Fibroblast of skin of scalp (primary cell): ENCODE results near the gene RACGAP1.

Source experiments
- DNase-seq: peaks from one replicate; pipeline ENCODE4 v3.0.0-alpha.2; 2013

RACGAP1 gene

DNA sequence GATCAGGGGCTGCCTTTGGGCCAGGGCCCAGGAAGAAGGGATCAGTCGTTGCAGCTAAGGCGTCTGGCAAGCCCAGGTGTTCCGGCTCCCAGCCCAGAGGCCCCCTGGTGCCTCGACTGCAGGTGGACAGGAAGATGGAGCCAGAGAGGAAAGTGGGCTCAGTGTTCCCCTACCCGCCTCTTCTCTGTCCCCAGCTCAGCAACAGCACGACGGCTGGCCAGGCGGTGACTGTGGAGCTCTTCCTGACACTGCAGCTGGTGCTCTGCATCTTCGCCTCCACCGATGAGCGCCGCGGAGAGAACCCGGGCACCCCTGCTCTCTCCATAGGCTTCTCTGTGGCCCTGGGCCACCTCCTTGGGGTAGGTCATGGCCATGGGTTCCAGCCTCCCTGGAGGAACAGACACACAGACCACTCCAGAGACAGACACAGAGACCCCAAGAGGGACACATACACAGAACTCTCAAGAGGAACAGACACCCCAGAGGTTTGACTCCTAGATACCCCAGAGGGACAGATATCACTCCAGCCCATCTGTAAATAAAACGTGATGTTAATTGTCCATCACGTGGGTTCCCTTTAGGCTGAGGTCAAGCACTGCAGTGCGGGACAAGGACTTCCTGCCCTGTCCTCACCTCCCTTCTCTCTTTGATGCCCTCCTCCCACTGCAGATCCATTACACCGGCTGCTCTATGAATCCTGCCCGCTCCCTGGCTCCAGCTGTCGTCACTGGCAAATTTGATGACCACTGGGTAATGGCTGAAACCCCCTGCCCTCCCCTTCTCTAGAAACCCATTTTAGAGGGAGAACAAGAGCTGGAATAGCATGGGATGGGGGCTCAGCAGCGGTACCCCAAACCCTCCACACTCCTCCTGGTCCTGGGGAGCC lies 71.1 kb downstream of the RACGAP1 start:
- no peak for DNase-seq

DNA sequence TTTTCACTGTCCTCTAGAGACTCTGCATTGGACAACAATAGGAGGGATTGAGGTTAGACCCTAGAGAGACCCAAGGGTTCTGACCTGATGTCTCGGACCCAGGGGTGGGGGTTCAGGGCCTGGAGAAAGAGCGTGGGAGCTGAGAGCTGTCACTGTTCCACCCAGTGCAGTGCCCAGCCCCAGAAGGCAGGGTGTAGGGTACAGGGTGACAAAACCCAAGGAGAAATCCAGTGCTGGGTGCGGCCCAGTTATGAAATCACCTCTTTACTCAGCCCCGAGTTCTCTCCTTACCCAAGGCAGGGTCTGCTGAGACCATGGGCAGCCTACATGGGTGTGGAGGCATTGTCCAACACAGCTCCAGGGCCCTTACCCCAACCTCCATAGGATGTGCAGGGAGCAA lies 72.1 kb downstream of the RACGAP1 start:
- no peak for DNase-seq

DNA sequence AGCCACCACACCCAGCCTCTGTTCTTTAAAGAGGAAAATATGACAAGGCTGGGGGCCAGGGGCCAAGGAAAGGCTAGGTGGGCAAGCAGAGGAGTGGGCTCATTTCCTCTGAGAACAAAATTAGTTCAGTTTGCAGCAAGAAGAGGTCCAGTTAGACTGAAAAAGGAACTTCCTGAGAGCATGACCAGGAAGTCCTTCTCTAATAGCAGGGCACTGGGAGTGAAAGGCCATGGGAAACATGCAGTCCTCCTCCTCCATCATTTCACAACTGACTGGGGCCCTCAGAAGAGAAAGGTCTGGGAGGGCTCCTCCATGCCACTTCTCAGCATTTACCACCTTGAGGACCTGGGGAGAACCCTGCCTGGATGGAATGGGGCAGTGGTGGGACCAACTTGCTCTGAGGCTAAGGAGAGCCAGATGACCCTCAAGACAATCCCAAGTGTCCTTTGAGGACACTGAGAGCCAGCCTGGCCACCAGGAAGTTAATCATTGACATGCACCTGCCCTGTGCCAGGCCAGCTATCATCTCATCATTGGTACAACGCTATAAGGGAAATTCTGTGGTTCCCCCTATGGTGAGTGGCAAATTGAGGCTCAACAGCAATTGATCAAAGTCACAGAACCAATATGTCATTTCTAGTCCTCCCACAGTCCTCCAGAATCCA lies 72.8 kb downstream of the RACGAP1 start:
- no peak for DNase-seq

DNA sequence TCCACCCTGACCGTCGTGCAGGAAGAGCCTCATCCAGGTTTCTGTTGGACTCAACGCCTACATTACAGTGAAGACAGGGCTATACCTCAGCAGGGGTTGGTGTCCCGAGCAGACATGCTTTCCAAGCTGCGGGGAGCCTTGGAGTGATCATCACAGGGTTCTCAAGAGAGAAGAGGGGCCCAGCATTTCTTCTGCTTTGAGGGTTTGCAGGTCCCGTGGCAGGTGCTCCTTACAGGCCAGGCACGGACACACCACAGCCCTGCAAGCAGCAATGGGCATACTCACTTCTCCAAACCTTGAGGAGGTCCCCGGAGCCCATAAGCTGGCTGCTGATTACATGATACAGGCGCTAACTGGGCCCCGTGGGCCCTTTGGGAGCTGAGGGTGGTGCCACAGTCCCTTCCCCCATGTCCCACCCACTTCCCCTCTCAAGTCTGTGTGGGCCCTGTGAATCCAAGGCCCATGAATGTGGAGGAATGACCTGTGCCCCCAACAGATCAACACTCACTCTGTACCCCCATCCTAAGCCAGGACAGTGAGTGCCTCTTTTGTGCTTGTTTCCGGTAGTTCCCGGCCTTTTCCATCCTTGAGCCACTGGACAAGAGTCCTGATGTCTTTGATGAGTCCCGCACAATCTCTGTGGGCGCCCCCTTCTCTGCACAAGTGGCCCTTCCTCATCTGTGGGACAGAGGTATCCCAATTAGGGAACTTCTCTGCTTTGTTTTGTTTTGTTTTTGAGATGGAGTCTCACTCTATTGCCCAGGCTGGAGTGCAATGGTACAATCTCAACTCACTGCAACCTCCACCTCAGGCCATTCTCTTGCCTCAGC lies 73.7 kb downstream of the RACGAP1 start:
- DNase-seq: no peak

DNA sequence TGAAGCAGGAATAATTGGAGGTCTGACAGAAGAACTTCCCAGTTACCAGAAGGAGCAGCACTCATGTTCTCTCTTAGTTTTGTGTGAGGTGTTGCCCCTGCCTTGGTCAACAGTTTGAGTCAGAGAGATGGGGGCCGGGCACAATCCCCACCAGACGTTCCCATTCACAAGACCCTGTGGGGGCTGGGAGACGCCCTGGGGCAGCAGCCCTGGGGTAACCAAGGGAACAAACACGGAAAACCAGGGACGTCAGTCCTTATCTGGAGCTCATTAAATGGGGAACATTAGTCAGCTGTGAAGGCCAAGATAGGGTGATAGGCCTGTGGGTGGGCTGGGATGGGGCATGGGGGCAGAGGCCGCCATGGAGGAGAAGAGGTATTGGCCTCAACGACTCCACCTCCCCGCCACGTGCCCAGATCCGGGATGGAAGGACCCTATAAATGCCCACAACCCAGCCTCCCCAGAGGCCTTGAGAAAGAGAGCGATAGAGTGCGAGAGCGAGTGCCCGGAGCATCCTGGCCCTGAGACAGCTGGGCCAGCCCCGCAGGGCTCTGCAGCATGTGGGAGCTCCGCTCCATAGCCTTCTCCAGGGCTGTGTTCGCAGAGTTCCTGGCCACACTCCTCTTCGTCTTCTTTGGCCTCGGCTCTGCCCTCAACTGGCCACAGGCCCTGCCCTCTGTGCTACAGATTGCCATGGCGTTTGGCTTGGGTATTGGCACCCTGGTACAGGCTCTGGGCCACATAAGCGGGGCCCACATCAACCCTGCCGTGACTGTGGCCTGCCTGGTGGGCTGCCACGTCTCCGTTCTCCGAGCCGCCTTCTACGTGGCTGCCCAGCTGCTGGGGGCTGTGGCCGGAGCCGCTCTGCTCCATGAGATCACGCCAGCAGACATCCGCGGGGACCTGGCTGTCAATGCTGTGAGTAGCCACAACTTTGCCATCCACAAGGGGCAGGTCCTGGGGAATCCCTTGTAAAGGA lies 74.7 kb downstream of the RACGAP1 start, which contains the start of gene AQP2:
Gene AQP2 (plus strand): TSS at position 465 of the 979 bp plus-strand sequence. CDS start 94 bp downstream, at position 559.
- no peak for DNase-seq

DNA sequence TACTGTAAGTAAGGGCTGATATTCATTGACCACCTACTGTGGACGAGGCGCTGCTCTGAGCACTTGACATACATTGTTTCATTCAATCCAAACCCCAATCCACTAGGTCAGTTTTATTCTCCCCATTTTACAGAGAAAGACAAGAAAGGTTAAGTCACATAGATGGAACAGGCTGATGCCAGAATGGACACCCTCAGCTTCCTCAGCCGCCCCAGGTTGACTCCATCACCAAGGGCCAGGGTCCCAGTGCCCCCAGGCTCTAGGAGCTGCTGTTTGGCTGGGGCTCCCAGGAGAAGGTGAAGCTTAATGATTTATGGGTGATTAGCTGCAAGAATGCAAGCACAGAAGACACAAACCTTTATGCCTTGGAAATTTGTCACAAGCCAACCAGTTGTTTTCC lies 75.4 kb downstream of the RACGAP1 start:
- no peak for DNase-seq

DNA sequence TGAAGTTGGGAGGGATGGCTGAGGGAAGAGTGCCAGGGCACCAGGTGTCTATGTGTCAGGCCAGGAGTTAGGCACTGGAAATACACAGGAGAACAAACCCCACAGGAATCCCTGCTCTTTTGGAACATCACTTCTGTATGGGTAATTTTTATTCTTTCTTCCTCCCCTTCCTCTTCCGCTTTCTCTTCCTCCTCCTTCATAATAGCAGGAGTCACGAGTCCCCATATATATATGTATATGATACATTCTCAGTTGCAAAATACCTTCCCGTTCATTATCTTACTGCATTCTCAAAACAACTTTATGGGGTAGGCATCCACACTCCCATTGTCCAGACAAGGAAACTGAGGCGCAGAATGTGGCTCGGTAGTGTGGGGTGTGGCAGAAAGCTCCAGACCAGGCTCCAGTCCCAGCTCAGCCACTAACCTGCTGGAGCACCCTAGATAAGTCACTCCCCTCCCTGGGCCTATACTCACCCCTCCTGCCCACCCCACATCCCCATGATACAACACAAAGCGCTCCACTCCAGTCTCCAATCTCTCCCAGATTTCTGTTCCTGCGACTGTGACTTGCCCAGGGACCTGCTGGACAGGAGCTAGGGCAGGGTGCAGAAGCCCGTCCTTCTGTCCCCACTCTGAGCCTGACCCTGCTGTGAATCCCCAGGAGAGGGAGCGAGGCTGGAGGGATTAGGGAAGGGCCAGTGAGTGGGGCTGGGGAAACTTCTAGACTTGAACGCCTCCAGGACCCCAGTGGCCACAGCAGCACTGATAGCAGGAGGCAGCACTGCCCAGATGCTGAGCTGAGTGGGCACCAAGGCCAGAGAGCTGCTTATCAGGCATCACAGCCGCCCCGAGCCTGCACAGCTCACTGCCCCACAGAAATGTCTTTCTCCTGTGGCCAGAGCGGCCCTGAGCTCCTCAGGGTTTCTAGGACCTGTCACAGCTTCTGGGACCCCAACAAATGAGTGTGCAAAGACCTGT lies 76.1 kb downstream of the RACGAP1 start:
- no peak for DNase-seq

DNA sequence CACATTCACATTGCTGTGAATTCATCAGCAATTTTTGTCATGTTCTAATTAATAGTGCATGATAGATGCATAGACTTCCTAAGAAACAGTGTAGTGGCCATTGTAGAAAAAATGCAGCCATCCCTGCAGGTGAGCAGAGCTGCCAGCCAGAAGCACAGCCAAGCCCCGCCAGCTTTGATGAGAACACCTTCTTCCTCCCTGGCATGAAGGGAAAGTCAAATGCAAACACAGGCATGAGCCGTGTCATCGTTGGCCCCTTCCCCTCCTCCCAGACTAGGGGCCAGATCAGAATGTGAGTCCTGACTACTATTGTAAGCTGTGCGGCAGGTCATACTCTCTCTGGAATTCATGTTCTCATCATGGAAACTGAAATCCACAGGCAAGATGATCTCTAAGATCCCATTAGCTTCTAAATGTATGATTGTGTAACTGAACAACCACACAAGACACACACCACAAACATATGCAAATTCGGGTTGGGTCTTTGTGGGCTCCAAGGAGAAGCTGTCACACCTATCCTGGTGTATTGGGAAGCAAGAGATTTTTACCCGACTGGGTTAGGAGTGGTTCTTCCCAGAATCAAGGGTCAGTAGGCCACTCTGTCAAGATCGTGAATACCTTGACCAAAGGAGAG lies 77.6 kb downstream of the RACGAP1 start:
- DNase-seq: no peak

DNA sequence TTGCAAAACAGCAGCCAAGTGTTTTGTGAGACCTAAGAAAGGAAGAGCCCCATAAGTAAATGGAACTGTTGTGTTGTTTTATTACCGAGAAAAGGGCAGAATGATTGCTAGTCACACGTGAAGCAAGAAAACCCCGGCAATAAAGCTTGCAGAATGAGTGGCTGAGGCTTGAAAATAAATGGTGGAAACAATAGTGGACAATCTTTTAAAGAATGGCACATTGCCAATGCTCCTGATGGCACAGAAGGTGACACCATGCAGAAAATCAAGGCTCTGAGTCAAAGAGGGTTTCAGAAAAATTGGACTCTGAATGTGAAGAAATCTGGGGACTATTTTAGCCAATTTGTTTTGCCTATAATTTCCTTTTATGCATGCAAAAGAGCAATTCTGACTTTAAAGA lies 78.8 kb downstream of the RACGAP1 start:
- DNase-seq: no peak

DNA sequence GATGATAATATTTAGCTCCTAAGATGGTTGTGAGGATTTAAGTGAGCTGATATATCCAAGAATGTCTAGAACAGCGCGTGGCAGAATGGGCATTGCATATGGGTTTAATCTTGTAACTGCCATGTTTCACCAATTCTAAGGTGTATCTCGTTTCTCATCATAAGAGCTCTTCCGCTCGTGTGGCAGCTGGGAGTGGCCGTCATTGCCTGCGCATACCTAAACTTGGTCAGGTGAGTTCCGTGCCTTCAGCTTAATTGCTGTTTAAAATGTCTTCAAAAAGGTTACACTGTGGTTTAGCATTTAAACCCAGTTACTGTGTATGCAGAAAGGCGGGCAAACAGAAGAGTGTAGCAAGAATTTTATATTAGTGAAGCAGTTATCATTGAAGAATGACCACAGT lies 79.2 kb downstream of the RACGAP1 start:
- DNase-seq: no peak

DNA sequence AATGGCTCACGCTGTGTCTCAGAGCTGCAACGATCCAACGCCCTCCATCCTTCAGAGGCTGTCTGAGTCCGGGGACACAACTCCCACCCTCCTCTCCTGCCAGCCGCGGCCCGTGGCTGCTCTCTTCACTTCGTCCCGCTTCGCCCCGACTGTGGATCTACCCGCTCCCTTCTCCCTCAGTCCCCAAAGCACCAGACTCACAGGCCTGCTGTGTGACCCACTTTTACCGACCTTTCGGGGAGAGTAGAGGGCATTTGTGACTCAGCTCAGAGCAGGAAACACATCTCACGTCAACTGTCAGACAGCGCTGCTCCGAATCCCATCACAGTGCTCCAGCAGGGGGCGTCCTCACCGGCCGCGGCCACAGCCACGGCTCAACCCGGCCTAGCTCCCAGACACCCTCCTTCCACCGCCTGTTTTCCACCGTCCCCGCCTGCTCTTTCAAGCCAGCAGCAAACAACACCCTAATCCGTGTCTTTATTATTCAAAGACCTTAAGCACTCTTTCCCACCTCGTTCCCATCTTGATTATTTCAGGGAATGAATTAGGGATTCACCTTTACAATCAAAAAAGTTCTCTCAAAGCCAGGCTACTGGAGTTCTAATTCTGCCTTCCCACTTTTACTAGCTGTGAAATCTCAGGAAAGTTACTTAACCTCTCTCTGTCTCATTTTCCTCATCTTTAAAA lies 79.8 kb downstream of the RACGAP1 start:
- peak; percentile 81 for DNase-seq

DNA sequence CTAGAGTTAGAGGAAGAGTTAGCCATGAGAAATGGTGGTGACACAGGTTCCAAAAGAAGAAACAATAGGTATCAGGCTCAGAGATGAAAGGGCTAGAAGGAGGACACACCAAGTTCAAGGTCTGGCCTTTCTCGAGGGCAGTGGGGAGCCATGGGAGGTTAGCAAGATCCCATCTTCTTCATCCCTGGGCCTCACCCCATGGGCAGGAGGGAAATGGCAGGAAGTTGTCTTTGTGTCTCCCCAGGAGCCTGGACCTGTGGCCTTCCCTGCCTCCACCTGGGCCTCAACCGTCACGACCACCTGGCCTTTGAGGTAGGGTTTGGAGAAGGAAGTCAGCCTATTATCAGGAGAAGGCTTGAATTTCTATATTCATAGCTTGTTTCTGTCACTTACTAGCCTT lies 80.6 kb downstream of the RACGAP1 start:
- no peak for DNase-seq

DNA sequence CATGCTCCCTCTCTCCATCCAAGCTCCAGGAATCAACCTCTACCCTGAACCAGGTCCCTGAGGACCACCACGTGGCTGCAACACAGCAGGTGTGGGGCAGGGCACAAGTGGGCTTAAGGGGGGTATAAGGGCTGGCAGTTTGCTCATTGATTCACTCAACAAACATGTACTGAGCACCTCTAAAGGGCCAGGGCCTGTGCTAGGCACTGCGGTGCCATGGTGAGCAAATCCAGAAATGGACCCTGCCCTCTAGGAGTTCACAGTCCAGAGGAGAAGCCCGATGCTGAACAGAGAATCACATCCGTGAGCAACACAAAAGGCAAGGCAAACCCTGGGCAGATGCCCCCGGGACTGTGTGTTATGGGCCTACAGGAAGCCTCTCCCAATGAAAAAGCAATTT lies 81.2 kb downstream of the RACGAP1 start:
- DNase-seq: no peak

DNA sequence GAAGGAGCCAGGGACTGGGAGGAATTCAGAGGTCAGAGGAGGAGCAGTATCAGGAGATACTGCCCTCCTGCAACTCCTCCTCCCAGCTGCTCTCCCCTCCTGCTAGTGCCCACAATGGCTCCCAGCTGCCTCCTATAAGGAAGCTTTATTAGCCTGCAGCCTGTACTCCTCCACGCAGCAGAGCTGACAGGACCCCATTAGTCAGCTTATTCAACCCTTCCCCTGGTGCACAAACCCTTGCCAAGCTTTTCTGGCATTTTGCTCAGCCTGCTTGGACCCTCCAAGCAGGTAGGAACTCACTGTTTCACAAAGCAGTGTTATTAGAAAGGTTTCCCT lies 81.7 kb downstream of the RACGAP1 start:
- DNase-seq: no peak

DNA sequence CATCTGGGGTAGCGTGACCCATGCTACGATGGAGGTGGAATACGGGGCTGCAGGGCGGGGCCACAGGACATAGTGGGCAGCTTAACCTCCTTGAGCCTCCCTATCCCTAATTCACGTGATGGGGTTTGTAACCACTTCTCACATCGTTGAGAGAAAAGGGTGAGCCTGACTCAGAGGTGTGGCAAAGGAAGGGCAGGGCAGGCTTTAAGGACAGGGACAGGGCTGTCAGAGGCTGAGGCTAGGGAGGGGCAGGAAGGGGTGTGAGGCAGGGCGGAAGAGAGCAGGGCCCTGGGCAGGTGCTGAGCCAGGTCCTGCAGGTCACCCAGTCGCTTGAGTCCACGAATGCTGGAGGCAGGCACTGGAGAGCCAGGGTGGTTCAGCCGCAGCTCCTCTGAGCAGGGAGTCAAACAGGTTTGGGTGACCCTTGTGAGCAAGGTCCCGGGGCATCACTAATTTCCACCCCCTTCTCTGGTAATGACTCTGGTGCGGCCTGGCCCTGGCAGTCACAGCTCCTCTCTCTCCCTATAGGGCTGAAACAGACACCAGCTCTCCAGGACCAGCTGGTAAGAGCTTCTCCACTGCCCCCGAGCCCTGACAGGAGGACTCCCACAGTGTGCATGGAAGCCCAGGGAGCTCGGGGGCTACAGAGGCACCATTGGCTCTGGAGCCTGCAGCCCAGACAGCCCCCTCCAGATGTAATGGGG lies 82.2 kb downstream of the RACGAP1 start:
- no peak for DNase-seq

DNA sequence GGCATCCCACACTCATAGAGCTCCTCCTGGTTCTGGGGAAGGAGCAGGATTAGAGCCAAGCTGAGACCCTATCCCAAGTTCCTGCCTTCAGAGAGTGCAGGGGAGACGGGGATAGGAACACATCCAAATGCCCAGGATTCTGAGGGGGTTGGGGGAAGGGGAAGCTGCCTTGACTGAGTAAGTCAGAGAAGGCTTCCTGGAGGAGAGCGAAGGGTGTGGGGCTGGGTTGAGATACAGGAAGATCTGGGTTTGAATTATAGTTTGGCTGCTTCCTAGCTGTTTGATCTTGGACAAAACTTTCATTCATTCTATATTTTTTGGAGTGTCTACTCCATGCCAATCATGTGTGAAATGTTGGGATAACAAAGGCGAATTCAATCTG lies 82.8 kb downstream of the RACGAP1 start:
- DNase-seq: no peak

DNA sequence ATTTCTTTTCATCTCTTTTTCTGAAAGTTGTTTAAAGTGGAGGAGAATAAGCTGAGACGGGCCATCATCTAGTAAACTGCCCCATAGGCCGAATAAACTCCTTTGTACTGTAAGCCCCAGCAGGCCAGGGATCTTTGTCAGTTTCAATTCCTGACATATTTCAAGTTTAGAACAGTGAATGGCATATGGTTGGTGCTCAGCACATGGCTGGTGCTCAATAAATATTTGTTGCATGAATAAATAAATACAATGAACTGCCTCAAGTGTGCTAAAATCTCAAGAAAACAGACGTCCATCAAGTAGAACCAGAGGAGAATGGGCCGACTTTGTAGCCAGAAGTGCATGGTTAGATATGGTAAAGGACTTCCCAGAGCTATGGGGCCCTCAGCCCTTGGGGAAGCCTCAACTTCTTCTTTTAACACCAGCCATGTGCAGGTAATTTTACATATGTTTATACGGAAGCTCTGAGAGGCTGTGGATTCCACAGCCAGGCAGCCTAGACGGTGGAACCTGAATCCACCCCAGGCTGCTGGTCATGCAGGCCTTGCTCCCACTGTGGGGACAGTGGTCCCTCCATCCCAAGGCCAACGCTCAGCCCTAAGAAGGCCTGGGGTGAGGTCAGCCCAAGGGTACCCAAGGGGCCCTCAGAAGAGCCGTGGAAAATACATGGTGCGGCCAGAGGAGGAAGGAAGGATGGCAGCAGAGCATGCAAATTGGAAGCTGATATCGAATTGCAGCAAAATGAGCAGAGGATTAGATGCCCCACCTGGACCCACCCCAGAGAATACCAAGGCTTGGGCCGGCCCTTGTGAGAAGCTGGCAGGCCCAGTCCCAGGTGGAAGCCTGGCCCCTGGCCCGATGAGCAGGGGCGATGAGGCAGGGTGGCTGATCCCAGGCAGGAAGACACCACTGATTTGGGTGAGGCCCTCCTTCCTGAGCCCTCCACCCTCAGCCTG lies 83.5 kb downstream of the RACGAP1 start:
- DNase-seq: no peak

DNA sequence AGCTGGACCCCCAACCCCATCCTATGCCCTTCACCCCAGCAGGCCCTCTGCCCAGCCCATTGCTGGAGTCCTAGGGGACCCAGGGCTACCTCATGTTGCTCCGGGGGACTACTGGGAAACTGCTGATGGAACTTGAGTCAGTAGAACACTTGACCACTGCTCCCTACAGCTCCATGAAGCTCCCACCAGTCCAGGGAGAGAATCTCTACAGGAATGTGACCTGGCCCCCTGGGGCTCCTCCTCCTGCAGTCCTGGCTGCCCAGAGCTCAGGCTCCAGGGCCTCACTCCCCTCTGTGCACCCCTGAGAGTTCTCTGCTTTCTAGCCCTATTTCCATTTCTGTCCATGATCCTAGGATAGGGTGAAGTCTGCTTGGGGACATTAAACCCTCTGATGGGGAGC lies 85.6 kb downstream of the RACGAP1 start:
- DNase-seq: no peak
